HEK293 (cell line): ENCODE measurements around the gene TMEM203.

Source experiments
- CTCF ChIA-PET: fragments of 350-600 bp; formaldehyde crosslinking; extraction: SDS; loops from one replicate; lab custom pipeline; 2021; ENCODE audit warnings: antibody characterized with exemption; lab: Yijun Ruan, JAX
- POLR2A ChIA-PET: fragments of 300-600 bp; formaldehyde crosslinking; extraction: SDS; loops from one replicate; lab custom pipeline; 2020; ENCODE audit warnings: antibody characterized with exemption, inconsistent platforms; lab: Yijun Ruan, JAX
- H3K27ac ChIP-seq: fragments of 200-500 bp; sonication (Bioruptor generic); 2 replicates; pipeline ENCODE4 v1.5.1; 2014; ENCODE audit warnings: low read depth, low read length, control low read depth, inconsistent platforms; ENCODE audit errors: extremely low read depth
- H3K36me3 ChIP-seq, 2 experiments: fragments of 200-500 bp in 1 of 2; sonication (Bioruptor generic) in 1 of 2; 1 replicate in 1 of 2; 2 replicates in 1 of 2; pipeline ENCODE4 v1.5.1; 2014 to 2017; ENCODE audit warnings: inconsistent platforms in 2 of 2, low read length in 2 of 2; ENCODE audit not compliant: control insufficient read depth in 2 of 2, insufficient read depth in 1 of 2
- H3K4me1 ChIP-seq: fragments of 200-500 bp; sonication (Bioruptor generic); 2 replicates; pipeline ENCODE4 v1.5.1; 2014; ENCODE audit warnings: mild to moderate bottlenecking, low read length, inconsistent platforms; ENCODE audit not compliant: control insufficient read depth, insufficient read depth
- H3K4me3 ChIP-seq: 2 replicates; pipeline ENCODE4 v1.5.1; 2011; ENCODE audit warnings: low read depth, mild to moderate bottlenecking, control low read depth, low read length, moderate library complexity
- H3K9me3 ChIP-seq: fragments of 200-500 bp; sonication (Bioruptor generic); 2 replicates; pipeline ENCODE4 v1.5.1; 2014; ENCODE audit warnings: low read depth, low read length, inconsistent platforms; ENCODE audit not compliant: control insufficient read depth, insufficient read depth
- KLF1 ChIP-seq: fragments of 450-650 bp; formaldehyde crosslinking; IDR thresholded peaks from 2 replicates; pipeline ENCODE4 v1.5.1; 2016; ENCODE audit warnings: missing biosample characterization, missing genetic modification characterization
- PRDM1 ChIP-seq: fragments of 450-650 bp; formaldehyde crosslinking; IDR thresholded peaks from 2 replicates; pipeline ENCODE4; 2016; ENCODE audit warnings: missing biosample characterization, missing genetic modification characterization
- PRDM2 ChIP-seq: fragments of 450-650 bp; formaldehyde crosslinking; IDR thresholded peaks from 2 replicates; pipeline ENCODE4 v1.5.1; 2016; ENCODE audit warnings: missing biosample characterization, missing genetic modification characterization, borderline replicate concordance
- PRDM6 ChIP-seq: fragments of 450-650 bp; formaldehyde crosslinking; IDR thresholded peaks from 2 replicates; pipeline ENCODE4 v1.5.1; 2017; ENCODE audit warnings: missing biosample characterization, missing genetic modification characterization
- YY1 ChIP-seq: fragments of 450-650 bp; formaldehyde crosslinking; IDR thresholded peaks from 2 replicates; pipeline ENCODE4 v1.5.1; 2018; ENCODE audit warnings: missing biosample characterization, missing genetic modification characterization
- ZBTB10 ChIP-seq: fragments of 450-650 bp; formaldehyde crosslinking; IDR thresholded peaks from 2 replicates; pipeline ENCODE4 v1.5.1; 2016; ENCODE audit warnings: missing biosample characterization, missing genetic modification characterization
- ZBTB21 ChIP-seq: fragments of 450-650 bp; formaldehyde crosslinking; IDR thresholded peaks from 2 replicates; pipeline ENCODE4 v1.5.1; 2017; ENCODE audit warnings: missing biosample characterization, missing genetic modification characterization
- ZFP69B ChIP-seq: fragments of 450-650 bp; formaldehyde crosslinking; IDR thresholded peaks from 2 replicates; pipeline ENCODE4 v1.5.1; 2016; ENCODE audit warnings: missing biosample characterization, missing genetic modification characterization
- ZNF140 ChIP-seq: fragments of 450-650 bp; formaldehyde crosslinking; IDR thresholded peaks from 2 replicates; pipeline ENCODE4 v1.5.1; 2016; ENCODE audit warnings: missing biosample characterization, missing genetic modification characterization
- ZNF148 ChIP-seq: fragments of 450-650 bp; formaldehyde crosslinking; IDR thresholded peaks from 2 replicates; pipeline ENCODE4 v1.5.0; 2017; ENCODE audit warnings: missing biosample characterization, missing genetic modification characterization, borderline replicate concordance
- ZNF18 ChIP-seq: fragments of 450-650 bp; formaldehyde crosslinking; IDR thresholded peaks from 2 replicates; pipeline ENCODE4 v1.5.1; 2016; ENCODE audit warnings: missing biosample characterization, missing genetic modification characterization
- ZNF248 ChIP-seq: fragments of 450-650 bp; formaldehyde crosslinking; IDR thresholded peaks from 2 replicates; pipeline ENCODE4 v1.5.1; 2017; ENCODE audit warnings: missing biosample characterization, missing genetic modification characterization
- ZNF266 ChIP-seq: fragments of 450-650 bp; formaldehyde crosslinking; IDR thresholded peaks from 2 replicates; pipeline ENCODE4 v1.5.1; 2016; ENCODE audit warnings: missing biosample characterization, missing genetic modification characterization, low read depth
- ZNF354C ChIP-seq: fragments of 450-650 bp; formaldehyde crosslinking; IDR thresholded peaks from 2 replicates; pipeline ENCODE4 v1.5.1; 2016; ENCODE audit warnings: missing biosample characterization, missing genetic modification characterization, low read depth, borderline replicate concordance
- ZNF366 ChIP-seq: fragments of 450-650 bp; formaldehyde crosslinking; conservative IDR thresholded peaks from 2 replicates; pipeline ENCODE4 v1.5.1; 2016; ENCODE audit warnings: missing biosample characterization, missing genetic modification characterization
- ZNF530 ChIP-seq: fragments of 450-650 bp; formaldehyde crosslinking; IDR thresholded peaks from 2 replicates; pipeline ENCODE4 v1.5.1; 2016; ENCODE audit warnings: low read depth, missing biosample characterization, missing genetic modification characterization
- ZNF561 ChIP-seq: fragments of 450-650 bp; IDR thresholded peaks from 2 replicates; pipeline ENCODE4 v1.5.1; 2018; ENCODE audit warnings: missing biosample characterization, missing genetic modification characterization, borderline replicate concordance
- ZNF580 ChIP-seq: fragments of 450-650 bp; formaldehyde crosslinking; IDR thresholded peaks from 2 replicates; pipeline ENCODE4 v1.5.1; 2016; ENCODE audit warnings: missing biosample characterization, missing genetic modification characterization
- ZNF707 ChIP-seq: fragments of 450-650 bp; formaldehyde crosslinking; IDR thresholded peaks from 2 replicates; pipeline ENCODE4 v1.5.1; 2016; ENCODE audit warnings: missing biosample characterization, missing genetic modification characterization
- ZNF768 ChIP-seq: fragments of 450-650 bp; formaldehyde crosslinking; IDR thresholded peaks from 2 replicates; pipeline ENCODE4 v1.5.1; 2018; ENCODE audit warnings: missing biosample characterization, mild to moderate bottlenecking, missing genetic modification characterization
- ZXDB ChIP-seq: fragments of 450-650 bp; formaldehyde crosslinking; IDR thresholded peaks from 2 replicates; pipeline ENCODE4 v1.5.1; 2016; ENCODE audit warnings: missing biosample characterization, missing genetic modification characterization

The TMEM203 gene

GRCh38 chr9:137223078-137223970, 17.9 kb upstream of the TMEM203 start:
- Histone ChIP-seq H3K27ac (peak overlapping the region; percentile 83), H3K4me1 (peaks cover 4% of the 10 kb centered on the region), H3K9me3 (no peaks in the 10 kb centered on the region), H3K4me3 (peak overlapping the region; percentile 89), H3K36me3 (peaks cover 0 to 14% of the 10 kb centered on the region in 2 experiments; a peak in 1 of 3 replicates)
- ChIA-PET CTCF (interaction anchor here (0.6 to 6.7 kb wide), 11 partner anchors 10 to 177 kb away, joined by 3 to 54 read pairs (median 4); partner anchors contain the start of genes ANAPC2, MAN1B1, NDOR1 and NPDC1), POLR2A (interaction anchor here (0.6 to 17.2 kb wide), 33 partner anchors 15 to 1114 kb away, joined by 3 to 304 read pairs (median 4); partner anchors contain the start of genes AJM1, ANAPC2, MAN1B1 and NDOR1)
- TF ChIP-seq PRDM1 (tag by site-specific recombination) (no peak), ZNF266 (tag by site-specific recombination) (no peak), ZNF707 (tag by site-specific recombination) (no peak), ZNF561 (tag by site-specific recombination) (no peak), ZNF148 (tag by site-specific recombination) (no peak), ZNF354C (tag by site-specific recombination) (no peak), ZBTB10 (peak; percentile 96), PRDM2 (no peak), ZNF580 (tag by site-specific recombination) (no peak), ZNF530 (tag by site-specific recombination) (no peak), ZNF248 (no peak), ZXDB (tag by site-specific recombination) (peak; percentile 98), PRDM6 (tag by site-specific recombination) (no peak), ZNF140 (tag by site-specific recombination) (no peak), ZBTB21 (no peak), ZNF768 (tag by site-specific recombination) (no peak), ZNF366 (tag by site-specific recombination) (no peak), ZFP69B (tag by site-specific recombination) (0 out of 2 replicates have a peak, but pooled peaks have one; percentile 30), YY1 (no peak), KLF1 (tag by site-specific recombination) (no peak), ZNF18 (no peak)
